NCI-H146 treated with DMSO at 0.1 percent for 48 hours (cell line): ENCODE measurements around the gene SLC6A15.

ENCODE experiments used
- DNase-seq: peaks from one replicate; lab custom pipeline; 2025; ENCODE audit not compliant: unreplicated experiment; lab: John Stamatoyannopoulos, UW

The SLC6A15 gene

GRCh38 chr12:84810611-84811010 lies 102.0 kb downstream of the SLC6A15 start:
- no peak for DNase-seq
